ENCODE measurements around the gene IGSF3. TPM values are rescaled to one million over a fixed set of nuclear protein-coding genes. Genes with fewer than 3 reads are reported as not detected.

The IGSF3 gene
- total and polyA plus RNA-seq, 2 of the 8 experiments (the other 6 are each of a cell fraction or from before 2014, with no cell fraction given) = 30.0 to 32.2 TPM

DNA sequence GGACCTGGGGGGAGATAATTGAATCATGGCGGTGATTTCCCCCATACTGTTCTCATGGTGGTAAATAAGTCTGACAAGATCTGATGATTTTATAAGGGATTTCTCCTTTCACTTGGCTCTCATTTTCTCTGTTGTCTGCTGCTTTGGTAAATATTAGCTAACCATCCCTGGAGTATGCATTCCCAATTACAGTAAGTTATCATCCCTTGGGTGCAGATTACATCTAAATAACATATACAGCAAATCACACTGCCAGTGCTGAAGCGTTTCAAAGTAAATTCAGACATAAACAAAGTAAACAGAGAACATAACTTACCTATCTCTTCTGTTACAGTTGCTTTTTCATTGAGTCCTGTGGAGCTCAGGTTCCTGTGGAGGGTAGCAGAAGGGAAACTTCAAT, 38.6 kb upstream of the IGSF3 start (continued):
- TF ChIP-seq, protein P1, sequence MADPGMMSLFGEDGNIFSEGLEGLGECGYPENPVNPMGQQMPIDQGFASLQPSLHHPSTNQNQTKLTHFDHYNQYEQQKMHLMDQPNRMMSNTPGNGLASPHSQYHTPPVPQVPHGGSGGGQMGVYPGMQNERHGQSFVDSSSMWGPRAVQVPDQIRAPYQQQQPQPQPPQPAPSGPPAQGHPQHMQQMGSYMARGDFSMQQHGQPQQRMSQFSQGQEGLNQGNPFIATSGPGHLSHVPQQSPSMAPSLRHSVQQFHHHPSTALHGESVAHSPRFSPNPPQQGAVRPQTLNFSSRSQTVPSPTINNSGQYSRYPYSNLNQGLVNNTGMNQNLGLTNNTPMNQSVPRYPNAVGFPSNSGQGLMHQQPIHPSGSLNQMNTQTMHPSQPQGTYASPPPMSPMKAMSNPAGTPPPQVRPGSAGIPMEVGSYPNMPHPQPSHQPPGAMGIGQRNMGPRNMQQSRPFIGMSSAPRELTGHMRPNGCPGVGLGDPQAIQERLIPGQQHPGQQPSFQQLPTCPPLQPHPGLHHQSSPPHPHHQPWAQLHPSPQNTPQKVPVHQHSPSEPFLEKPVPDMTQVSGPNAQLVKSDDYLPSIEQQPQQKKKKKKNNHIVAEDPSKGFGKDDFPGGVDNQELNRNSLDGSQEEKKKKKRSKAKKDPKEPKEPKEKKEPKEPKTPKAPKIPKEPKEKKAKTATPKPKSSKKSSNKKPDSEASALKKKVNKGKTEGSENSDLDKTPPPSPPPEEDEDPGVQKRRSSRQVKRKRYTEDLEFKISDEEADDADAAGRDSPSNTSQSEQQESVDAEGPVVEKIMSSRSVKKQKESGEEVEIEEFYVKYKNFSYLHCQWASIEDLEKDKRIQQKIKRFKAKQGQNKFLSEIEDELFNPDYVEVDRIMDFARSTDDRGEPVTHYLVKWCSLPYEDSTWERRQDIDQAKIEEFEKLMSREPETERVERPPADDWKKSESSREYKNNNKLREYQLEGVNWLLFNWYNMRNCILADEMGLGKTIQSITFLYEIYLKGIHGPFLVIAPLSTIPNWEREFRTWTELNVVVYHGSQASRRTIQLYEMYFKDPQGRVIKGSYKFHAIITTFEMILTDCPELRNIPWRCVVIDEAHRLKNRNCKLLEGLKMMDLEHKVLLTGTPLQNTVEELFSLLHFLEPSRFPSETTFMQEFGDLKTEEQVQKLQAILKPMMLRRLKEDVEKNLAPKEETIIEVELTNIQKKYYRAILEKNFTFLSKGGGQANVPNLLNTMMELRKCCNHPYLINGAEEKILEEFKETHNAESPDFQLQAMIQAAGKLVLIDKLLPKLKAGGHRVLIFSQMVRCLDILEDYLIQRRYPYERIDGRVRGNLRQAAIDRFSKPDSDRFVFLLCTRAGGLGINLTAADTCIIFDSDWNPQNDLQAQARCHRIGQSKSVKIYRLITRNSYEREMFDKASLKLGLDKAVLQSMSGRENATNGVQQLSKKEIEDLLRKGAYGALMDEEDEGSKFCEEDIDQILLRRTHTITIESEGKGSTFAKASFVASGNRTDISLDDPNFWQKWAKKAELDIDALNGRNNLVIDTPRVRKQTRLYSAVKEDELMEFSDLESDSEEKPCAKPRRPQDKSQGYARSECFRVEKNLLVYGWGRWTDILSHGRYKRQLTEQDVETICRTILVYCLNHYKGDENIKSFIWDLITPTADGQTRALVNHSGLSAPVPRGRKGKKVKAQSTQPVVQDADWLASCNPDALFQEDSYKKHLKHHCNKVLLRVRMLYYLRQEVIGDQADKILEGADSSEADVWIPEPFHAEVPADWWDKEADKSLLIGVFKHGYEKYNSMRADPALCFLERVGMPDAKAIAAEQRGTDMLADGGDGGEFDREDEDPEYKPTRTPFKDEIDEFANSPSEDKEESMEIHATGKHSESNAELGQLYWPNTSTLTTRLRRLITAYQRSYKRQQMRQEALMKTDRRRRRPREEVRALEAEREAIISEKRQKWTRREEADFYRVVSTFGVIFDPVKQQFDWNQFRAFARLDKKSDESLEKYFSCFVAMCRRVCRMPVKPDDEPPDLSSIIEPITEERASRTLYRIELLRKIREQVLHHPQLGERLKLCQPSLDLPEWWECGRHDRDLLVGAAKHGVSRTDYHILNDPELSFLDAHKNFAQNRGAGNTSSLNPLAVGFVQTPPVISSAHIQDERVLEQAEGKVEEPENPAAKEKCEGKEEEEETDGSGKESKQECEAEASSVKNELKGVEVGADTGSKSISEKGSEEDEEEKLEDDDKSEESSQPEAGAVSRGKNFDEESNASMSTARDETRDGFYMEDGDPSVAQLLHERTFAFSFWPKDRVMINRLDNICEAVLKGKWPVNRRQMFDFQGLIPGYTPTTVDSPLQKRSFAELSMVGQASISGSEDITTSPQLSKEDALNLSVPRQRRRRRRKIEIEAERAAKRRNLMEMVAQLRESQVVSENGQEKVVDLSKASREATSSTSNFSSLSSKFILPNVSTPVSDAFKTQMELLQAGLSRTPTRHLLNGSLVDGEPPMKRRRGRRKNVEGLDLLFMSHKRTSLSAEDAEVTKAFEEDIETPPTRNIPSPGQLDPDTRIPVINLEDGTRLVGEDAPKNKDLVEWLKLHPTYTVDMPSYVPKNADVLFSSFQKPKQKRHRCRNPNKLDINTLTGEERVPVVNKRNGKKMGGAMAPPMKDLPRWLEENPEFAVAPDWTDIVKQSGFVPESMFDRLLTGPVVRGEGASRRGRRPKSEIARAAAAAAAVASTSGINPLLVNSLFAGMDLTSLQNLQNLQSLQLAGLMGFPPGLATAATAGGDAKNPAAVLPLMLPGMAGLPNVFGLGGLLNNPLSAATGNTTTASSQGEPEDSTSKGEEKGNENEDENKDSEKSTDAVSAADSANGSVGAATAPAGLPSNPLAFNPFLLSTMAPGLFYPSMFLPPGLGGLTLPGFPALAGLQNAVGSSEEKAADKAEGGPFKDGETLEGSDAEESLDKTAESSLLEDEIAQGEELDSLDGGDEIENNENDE (IDR thresholded peaks at IDR 0.05; ENCODE audit: insufficient replicate concordance, low read length) = no peak
- TF ChIP-seq ASH2L (IDR thresholded peaks at IDR 0.05; ENCODE audit: low read length) = no peak
- TF ChIP-seq, protein P2, sequence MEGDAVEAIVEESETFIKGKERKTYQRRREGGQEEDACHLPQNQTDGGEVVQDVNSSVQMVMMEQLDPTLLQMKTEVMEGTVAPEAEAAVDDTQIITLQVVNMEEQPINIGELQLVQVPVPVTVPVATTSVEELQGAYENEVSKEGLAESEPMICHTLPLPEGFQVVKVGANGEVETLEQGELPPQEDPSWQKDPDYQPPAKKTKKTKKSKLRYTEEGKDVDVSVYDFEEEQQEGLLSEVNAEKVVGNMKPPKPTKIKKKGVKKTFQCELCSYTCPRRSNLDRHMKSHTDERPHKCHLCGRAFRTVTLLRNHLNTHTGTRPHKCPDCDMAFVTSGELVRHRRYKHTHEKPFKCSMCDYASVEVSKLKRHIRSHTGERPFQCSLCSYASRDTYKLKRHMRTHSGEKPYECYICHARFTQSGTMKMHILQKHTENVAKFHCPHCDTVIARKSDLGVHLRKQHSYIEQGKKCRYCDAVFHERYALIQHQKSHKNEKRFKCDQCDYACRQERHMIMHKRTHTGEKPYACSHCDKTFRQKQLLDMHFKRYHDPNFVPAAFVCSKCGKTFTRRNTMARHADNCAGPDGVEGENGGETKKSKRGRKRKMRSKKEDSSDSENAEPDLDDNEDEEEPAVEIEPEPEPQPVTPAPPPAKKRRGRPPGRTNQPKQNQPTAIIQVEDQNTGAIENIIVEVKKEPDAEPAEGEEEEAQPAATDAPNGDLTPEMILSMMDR (IDR thresholded peaks at IDR 0.05; ENCODE audit: control extremely low read depth in 1 of 3, insufficient read depth in 1 of 3, low read depth in 1 of 3, low read length in 3 of 3) = no peak
- no peak for TF ChIP-seq SP2 (IDR thresholded peaks at IDR 0.05; ENCODE audit: low read length)
- no peak for TF ChIP-seq MAFK (IDR thresholded peaks at IDR 0.05; ENCODE audit: low read depth, low read length)
- TF ChIP-seq CHD1 (IDR thresholded peaks at IDR 0.05; ENCODE audit: low read depth, low read length) = no peak
- TF ChIP-seq CHD2 (IDR thresholded peaks at IDR 0.05; ENCODE audit: low read length) = no peak
- TF ChIP-seq, protein P3, sequence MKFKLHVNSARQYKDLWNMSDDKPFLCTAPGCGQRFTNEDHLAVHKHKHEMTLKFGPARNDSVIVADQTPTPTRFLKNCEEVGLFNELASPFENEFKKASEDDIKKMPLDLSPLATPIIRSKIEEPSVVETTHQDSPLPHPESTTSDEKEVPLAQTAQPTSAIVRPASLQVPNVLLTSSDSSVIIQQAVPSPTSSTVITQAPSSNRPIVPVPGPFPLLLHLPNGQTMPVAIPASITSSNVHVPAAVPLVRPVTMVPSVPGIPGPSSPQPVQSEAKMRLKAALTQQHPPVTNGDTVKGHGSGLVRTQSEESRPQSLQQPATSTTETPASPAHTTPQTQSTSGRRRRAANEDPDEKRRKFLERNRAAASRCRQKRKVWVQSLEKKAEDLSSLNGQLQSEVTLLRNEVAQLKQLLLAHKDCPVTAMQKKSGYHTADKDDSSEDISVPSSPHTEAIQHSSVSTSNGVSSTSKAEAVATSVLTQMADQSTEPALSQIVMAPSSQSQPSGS (IDR thresholded peaks at IDR 0.05; ENCODE audit: low read length) = no peak

Measured in H1 (cell line).